Glomerular endothelial cell (primary cell): ENCODE data around the gene RIN1. TPM values are rescaled to one million over a fixed set of nuclear protein-coding genes. Genes with fewer than 3 reads are reported as not detected.

Source experiments
- DNase-seq: peaks from one replicate; pipeline ENCODE4 v3.0.0-alpha.2; 2011; ENCODE audit warnings: low read depth, low spot score; ENCODE audit errors: extremely low read depth
- total RNA-seq: library from RNA; depleted of rRNA; stranded (reverse); fragments of >200 nt; gene quantifications from 2 replicates; pipeline ENCODE4 v1.2.3, GENCODE V29; 2015

The RIN1 gene
- total RNA-seq, 1 donor from 2014 or later, result 17.2 TPM

DNA sequence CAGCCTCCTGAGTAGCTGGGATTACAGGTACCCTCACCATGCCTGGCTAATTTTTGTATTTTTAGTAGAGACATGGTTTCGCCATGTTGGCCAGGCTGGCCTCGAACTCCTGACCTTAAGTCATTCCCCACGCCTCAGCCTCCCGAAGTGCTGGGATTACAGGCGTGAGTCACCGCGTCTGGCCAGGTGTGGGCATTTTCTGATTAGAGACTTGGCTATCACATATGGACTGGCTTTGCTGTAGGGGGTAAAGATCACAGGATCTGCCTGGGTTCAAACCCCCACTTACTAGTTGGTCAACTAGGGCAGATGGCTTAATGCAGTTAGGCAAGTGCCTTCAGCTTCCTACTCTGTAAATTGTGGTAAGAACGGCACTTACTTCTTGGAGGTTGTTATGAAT, 25.9 kb downstream of the RIN1 start:
- no peak for DNase-seq

GRCh38 chr11:66309475-66309874, 26.8 kb downstream of the RIN1 start:
- DNase-seq, result no peak

DNA sequence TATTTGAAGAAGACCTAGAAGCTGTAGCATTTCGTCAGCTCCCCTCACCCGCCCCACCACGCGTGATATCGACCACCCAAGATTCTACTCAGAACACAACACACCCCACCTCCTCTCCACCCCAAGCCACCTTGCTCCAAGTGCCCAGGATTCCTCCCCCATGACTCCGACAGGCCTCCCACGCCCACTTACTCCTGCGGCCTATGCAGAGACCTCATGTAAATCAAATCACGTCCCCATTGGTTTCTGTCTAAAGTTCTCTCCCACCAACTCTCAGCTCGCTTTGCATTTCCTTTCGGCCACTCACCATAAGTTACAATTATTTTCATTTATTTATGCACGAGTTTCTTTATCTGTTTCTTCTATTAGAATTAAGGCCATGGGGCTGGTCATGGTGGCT, 33.6 kb downstream of the RIN1 start:
- DNase-seq, result no peak

DNA sequence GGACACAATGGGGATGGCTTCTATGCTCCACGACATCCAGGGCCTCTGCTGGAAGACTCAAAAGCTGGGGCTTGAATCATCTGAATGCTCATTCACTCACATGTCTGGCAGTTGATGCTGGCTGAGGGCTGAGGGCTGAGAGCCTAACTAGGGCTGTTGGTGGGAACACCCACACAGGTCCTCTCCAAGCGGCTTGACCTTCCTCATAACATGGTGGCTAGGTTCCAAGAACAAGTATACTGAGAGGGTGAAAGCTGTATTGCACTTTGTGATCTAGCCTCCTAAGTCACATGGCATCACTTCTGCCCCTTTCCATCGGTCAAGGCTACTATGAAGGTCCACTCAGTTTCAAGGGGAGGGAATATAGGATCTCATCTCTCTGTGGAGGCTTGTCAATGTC, 37.0 kb downstream of the RIN1 start:
- DNase-seq, result no peak

DNA sequence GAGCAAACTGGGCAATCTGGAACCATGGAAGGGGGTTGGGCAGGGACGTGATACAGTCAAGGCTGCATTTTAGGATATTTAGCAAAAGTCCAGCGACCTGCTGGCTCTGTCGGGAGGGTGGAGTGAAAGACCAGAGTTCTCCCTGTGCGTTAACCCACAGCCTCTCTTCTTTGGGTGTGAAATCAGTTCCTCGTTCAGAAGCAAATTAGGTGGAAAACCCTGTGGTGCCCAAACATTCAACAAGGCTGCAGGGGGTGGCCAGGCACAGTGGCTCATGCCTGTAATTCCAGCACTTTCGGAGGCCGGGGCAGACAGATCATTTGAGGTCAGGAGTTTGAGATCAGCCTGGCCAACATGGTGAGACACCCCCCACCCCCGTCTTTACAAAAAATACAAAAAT, 38.6 kb downstream of the RIN1 start:
- no peak for DNase-seq

GRCh38 chr11:66294626-66295620, 41.3 kb downstream of the RIN1 start:
- DNase-seq, result no peak

DNA sequence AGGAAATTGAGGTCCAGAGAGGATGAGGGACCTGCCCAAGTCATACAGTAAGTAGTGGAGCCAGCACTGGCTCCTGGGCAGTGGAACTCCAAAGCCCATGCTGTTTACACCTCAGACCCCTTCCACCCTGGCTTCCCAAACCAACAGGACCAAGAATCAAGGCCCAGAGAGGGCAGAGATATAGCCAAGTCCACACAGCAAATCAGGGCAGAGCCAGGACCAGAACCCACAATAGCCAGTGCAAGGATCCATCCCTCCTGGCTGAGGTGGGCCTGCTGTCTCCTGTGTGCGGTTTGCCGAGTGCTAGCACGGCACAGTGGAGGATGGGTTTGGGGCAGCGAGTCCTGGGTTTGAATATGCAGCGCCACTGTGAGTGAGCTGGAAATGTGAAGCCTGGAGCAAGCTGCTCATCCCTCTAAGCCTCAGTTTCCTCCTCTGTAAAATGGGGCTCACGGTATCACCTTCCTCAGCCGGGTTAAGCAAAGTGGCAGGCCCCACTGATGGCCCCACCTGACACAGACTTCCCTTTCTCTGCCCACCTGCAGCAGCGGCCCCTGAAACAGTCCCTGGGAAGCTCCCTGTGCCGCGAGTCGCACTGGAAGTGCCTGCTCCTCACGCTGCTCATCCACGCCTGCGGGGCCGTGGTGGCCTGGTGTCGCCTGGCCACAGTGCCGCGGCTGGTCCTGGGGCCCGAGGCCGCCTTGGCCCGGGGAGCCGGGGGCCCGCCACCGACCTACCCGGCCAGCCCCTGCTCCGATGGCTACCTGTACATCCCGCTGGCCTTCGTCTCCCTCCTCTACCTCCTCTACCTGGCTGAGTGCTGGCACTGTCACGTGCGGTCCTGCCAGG, 42.2 kb downstream of the RIN1 start:
- DNase-seq, result no peak

DNA sequence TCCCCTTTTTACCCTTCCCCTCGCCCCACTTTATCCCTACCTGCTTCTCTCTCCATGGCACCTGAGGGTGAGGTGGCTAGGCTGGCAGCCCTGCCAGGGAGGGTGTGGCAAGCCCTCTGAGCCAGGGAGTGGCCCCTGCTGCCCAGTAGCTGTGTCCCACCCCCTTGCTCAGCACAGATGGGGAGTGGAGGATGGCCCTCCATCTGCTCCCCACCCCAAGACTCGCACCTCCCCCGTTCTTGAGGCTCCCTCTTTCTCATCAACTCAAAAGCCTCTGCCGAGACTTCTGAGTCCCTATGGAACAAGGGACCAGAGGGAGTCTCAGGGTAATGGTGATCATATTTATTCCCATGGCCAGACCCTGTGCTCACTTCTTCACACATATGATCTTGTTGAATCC, 42.9 kb downstream of the RIN1 start:
- no peak for DNase-seq

- DNase-seq, result no peak
These were observed 43.5 kb downstream of the RIN1 start for GRCh38 chr11:66292543-66293332.

GRCh38 chr11:66291706-66292542, 44.3 kb downstream of the RIN1 start, which contains the start of gene TMEM151A:
Gene TMEM151A, plus strand, starts transcription at chr11:66291894. Its CDS starts 120 bp downstream, at chr11:66292014.
- DNase-seq, result no peak

GRCh38 chr11:66291303-66291705, 44.9 kb downstream of the RIN1 start:
- DNase-seq, result no peak

- DNase-seq, result no peak
These were observed 46.0 kb downstream of the RIN1 start for GRCh38 chr11:66290330-66290621.

DNA sequence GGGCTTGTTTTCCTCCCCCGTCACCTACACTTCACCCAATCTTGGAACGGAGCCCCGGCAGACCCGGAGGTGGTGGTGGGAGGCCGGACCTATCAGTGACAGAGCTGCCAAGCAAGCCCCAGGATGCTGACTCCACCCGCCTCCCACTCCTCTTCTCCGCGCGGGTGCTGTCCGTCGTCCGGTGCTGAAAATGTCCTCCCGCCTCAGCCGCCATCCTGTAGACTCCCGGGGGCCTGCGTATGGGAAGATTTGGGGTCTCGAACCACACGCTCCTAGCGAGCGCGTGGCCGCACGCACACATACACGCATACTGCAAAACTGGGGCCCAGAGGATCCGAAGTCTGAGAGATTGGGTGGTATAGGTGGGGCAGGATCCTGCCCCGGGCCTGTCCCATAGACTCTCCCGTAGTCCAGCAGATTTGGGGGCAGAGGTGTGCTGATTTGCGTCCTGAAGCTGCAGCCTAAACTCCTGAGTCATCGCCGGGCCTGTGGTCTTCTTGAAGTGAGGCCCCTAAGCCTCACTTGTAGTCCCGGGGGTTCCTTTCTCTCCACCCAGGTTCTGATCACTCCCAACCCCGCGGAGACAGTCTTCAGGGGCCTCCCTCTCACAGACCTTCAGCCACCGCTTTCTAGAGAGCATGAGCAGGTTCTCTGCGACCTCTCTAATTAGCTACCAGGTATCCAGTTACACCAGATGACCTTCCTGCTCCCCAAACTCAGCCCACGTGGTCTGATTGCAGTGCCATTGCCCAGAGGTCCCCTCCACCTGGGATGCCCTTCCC, 46.5 kb downstream of the RIN1 start:
- no peak for DNase-seq

- peak; percentile 93 for DNase-seq
These were observed 47.3 kb downstream of the RIN1 start, which contains the start of gene YIF1A for GRCh38 chr11:66288671-66289547. Gene YIF1A, minus strand, starts transcription at chr11:66289143. Its CDS starts 158 bp downstream, at chr11:66288985.

DNA sequence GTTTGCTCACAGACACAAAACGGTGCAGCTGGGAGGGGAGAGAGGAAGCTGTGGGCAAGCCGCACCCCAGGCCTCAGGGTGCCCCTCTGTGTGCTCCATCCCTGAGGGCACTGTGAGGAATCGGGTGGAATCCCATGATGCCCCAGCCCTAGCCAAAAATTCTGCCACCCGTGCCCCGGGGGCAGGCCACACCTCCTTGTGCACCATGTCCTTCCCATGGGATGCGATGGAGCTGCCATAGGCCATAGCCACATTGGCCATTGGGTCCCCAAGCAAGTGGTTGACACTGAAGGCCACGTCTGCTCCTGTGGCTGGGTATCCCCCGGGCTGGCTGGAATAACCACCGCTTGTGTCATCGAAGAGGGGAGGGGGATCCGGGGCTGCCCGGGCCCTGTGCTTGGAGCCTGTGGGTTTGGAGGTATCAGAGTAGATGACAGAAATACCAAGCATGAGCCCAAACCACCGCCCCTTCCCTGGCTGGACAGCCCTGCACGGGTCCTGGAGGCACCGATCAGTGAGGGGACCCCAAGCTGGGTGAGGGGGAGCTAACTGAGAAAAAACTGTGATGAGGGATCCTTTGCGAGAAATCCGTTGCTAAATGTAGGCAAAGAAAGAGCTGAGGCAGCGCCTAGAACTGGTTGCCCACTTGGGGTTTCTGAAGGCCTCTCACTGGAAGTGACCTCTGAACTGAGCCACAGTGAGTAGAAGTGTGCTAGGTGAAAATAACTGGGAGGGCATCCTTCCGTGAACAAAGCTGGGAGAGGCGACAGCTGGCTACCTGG, 48.2 kb downstream of the RIN1 start:
- no peak for DNase-seq

GRCh38 chr11:66287211-66287888, 48.9 kb downstream of the RIN1 start:
- DNase-seq, result no peak

DNA sequence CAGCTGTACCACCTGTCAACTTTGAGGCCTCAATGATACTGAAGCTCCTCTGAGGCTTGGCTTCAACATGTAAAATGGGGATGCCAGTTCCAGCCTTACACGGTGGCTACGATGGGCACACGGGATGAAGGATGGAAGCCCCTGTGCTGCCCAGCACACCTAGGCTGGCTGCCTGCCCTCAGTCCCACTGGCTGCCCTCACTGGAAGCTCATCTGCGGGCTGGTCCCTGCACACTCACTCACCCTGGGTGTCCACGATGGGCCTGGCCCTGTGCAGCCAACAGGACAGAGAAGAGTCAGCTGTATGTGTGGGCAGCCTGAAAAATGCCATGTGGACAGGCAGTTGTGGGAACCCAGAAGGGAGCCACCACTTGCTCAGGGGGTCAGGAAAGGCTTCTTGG, 49.5 kb downstream of the RIN1 start:
- DNase-seq, result no peak
